HG03432 (cell line): ENCODE measurements around the gene CCNJL.

Source experiments
- ATAC-seq: cut with Tn5 transposase; IDR thresholded peaks from one replicate; pipeline ENCODE4 v1.9.1; 2021; ENCODE audit warnings: mild to moderate bottlenecking, moderate library complexity; ENCODE audit not compliant: unreplicated experiment

The CCNJL gene

GRCh38 chr5:160231783-160232342, 80.5 kb downstream of the CCNJL start:
- peak; percentile 56 for ATAC-seq

- peak; percentile 67 for ATAC-seq
These were observed 81.5 kb downstream of the CCNJL start for GRCh38 chr5:160230686-160231527.

GRCh38 chr5:160229190-160229742, 83.1 kb downstream of the CCNJL start, which contains the start of gene FABP6:
Gene FABP6 (plus strand): TSS chr5:160229506. CDS start chr5:160229558, 52 bp downstream.
- no peak for ATAC-seq

- no peak for ATAC-seq
These were observed 85.4 kb downstream of the CCNJL start for GRCh38 chr5:160227012-160227411.

- no peak for ATAC-seq
These were observed 91.3 kb downstream of the CCNJL start for GRCh38 chr5:160221082-160221481.

- no peak for ATAC-seq
These were observed 93.0 kb downstream of the CCNJL start for GRCh38 chr5:160219356-160219755.

GRCh38 chr5:160213537-160213936, 98.8 kb downstream of the CCNJL start:
- ATAC-seq: peak; percentile 78

GRCh38 chr5:160211352-160211751, 101.0 kb downstream of the CCNJL start:
- no peak for ATAC-seq

- ATAC-seq: no peak
These were observed 101.8 kb downstream of the CCNJL start for GRCh38 chr5:160210606-160211005.

GRCh38 chr5:160209917-160210316, 102.4 kb downstream of the CCNJL start:
- no peak for ATAC-seq

GRCh38 chr5:160207061-160207460, 105.3 kb downstream of the CCNJL start:
- no peak for ATAC-seq
